Gastroesophageal sphincter (tissue), 3 donors: ENCODE measurements around the gene MAN1C1.

Experiments
- POLR2A ChIP-seq, 2 donors: fragments of 450-650 bp; IDR thresholded peaks; one replicate each; pipeline ENCODE4 v1.6.1; 2017; ENCODE audit warnings: antibody characterized with exemption in 2 of 2, mild to moderate bottlenecking in 2 of 2, moderate library complexity in 1 of 2
- TF ChIP-seq, protein P1 (sequence below), 4 experiments: fragments of 200-600 bp in 2 of 4; fragments of 450-650 bp in 2 of 4; sonication (generic) in 1 of 4; IDR thresholded peaks; one replicate each; pipeline ENCODE4 v1.5.1; 2017 to 2019; ENCODE audit warnings: antibody characterized with exemption in 4 of 4, mild to moderate bottlenecking in 2 of 4, moderate library complexity in 2 of 4

DNA sequence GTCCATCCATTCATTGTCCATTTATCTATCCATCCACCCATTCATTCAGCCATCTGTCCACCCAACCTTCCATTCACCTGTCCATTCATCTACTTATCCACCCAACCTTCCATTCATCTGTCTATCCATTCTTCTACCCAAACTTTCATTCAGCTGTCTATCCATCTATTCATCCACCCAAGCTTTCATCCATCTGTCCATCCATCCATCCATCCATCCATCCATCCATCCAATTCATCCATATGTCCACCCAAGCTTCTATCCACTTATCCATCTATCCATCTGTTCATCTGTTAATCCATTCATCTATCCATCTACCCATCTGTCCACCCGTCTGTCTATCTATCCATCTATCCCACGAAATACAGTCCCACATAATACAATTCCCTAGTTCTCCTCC, 21.6 kb upstream of the MAN1C1 start:
- TF ChIP-seq, protein P1, sequence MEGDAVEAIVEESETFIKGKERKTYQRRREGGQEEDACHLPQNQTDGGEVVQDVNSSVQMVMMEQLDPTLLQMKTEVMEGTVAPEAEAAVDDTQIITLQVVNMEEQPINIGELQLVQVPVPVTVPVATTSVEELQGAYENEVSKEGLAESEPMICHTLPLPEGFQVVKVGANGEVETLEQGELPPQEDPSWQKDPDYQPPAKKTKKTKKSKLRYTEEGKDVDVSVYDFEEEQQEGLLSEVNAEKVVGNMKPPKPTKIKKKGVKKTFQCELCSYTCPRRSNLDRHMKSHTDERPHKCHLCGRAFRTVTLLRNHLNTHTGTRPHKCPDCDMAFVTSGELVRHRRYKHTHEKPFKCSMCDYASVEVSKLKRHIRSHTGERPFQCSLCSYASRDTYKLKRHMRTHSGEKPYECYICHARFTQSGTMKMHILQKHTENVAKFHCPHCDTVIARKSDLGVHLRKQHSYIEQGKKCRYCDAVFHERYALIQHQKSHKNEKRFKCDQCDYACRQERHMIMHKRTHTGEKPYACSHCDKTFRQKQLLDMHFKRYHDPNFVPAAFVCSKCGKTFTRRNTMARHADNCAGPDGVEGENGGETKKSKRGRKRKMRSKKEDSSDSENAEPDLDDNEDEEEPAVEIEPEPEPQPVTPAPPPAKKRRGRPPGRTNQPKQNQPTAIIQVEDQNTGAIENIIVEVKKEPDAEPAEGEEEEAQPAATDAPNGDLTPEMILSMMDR (IDR thresholded peaks at IDR 0.05): no peak
- no peak for TF ChIP-seq POLR2A (IDR thresholded peaks at IDR 0.05)
